WERI-Rb-1 (cell line): Measurements from ENCODE around the gene TRIM65.

Experiments
- DNase-seq: peaks from one replicate; pipeline ENCODE4 v3.0.0-alpha.2; 2020
- H3K27ac ChIP-seq: fragments of 250-450 bp; sonication (Bioruptor Pico); 2 replicates; pipeline ENCODE4 v1.5.1; 2020; ENCODE audit warnings: mild to moderate bottlenecking, moderate library complexity
- H3K27me3 ChIP-seq: fragments of 250-450 bp; sonication (Bioruptor Pico); 2 replicates; pipeline ENCODE4 v1.5.1; 2021; ENCODE audit warnings: mild to moderate bottlenecking, low read depth, moderate library complexity; ENCODE audit not compliant: insufficient read depth, severe bottlenecking
- H3K36me3 ChIP-seq: fragments of 250-450 bp; sonication (Bioruptor Pico); 2 replicates; pipeline ENCODE4 v1.5.1; 2020; ENCODE audit warnings: mild to moderate bottlenecking, moderate library complexity
- H3K4me3 ChIP-seq: 2 replicates; pipeline ENCODE4 v1.5.1; 2011; ENCODE audit warnings: low read depth, mild to moderate bottlenecking, control low read depth, low read length
- H3K9me3 ChIP-seq: fragments of 250-450 bp; sonication (Bioruptor Pico); 2 replicates; pipeline ENCODE4 v1.5.1; 2021; ENCODE audit warnings: mild to moderate bottlenecking, moderate library complexity; ENCODE audit not compliant: severe bottlenecking
- TF ChIP-seq, protein P1 (sequence below): IDR thresholded peaks from 2 replicates; pipeline ENCODE4 v1.5.1; 2011; ENCODE audit warnings: low read depth, mild to moderate bottlenecking, control low read depth, inconsistent platforms, low read length

TRIM65 gene

DNA sequence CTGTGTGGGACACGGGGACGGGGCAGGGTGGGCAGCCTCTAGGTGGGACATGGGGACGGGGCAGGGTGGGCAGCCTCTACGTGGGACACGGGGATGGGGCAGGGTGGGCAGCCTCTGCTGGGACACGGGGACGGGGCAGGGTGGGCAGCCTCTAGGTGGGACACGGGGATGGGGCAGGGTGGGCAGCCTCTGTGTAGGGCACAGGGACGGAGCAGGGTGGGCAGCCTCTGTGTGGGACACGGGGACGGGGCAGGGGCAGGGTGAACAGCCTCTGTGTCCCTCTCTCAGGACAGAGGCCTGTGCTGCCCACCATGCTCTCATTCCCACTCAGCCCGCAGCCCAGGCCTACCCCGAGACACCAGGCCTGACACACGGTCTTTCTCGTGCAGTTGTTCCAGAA, 24.8 kb upstream of the TRIM65 start:
- H3K36me3 ChIP-seq = peaks cover 39% of the 10 kb centered on the region
- no peaks in the 10 kb centered on the region for H3K27me3 ChIP-seq
- DNase-seq = no peak
- TF ChIP-seq, protein P1, sequence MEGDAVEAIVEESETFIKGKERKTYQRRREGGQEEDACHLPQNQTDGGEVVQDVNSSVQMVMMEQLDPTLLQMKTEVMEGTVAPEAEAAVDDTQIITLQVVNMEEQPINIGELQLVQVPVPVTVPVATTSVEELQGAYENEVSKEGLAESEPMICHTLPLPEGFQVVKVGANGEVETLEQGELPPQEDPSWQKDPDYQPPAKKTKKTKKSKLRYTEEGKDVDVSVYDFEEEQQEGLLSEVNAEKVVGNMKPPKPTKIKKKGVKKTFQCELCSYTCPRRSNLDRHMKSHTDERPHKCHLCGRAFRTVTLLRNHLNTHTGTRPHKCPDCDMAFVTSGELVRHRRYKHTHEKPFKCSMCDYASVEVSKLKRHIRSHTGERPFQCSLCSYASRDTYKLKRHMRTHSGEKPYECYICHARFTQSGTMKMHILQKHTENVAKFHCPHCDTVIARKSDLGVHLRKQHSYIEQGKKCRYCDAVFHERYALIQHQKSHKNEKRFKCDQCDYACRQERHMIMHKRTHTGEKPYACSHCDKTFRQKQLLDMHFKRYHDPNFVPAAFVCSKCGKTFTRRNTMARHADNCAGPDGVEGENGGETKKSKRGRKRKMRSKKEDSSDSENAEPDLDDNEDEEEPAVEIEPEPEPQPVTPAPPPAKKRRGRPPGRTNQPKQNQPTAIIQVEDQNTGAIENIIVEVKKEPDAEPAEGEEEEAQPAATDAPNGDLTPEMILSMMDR = no peak
- no peaks in the 10 kb centered on the region for H3K9me3 ChIP-seq
- H3K4me3 ChIP-seq = no peak overlapping the region
- H3K27ac ChIP-seq = no peak overlapping the region

DNA sequence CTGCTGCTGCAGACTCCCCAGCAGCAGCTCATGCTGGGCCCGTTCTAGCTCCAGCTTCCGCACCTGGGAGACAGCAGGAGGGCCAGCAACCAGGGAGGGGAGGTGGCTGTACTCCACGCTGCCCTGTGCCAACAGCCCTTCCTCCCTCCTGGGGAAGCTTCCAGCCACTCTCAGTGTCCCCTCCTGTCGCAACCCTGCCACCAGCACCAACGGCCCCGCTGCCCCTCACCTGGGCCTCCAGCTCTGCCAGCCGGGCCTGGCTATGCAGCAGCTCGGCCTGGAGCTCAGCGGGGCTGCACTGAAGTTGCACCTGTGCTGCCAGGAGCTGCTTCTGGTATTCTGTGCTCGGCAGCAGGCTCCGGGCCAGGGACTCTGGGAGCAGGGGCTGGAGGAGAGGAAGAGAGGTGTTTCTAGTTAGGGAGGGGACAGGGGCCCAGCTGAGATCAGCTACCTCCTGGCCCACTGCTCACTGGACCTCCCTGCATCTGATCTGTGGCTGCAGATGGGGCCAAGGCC, 23.4 kb upstream of the TRIM65 start:
- Histone ChIP-seq H3K27ac (no peak overlapping the region), H3K4me3 (no peak overlapping the region), H3K9me3 (no peaks in the 10 kb centered on the region), H3K36me3 (peaks cover 28% of the 10 kb centered on the region), H3K27me3 (no peaks in the 10 kb centered on the region)
- TF ChIP-seq, protein P1 = no peak
- no peak for DNase-seq

GRCh38 chr17:75919611-75920010, 22.9 kb upstream of the TRIM65 start:
- Histone ChIP-seq H3K9me3 (no peaks in the 10 kb centered on the region), H3K27me3 (no peaks in the 10 kb centered on the region), H3K4me3 (no peak overlapping the region), H3K36me3 (peaks cover 33% of the 10 kb centered on the region), H3K27ac (no peak overlapping the region)
- DNase-seq = no peak
- TF ChIP-seq, protein P1 = no peak

- Histone ChIP-seq H3K36me3 (peaks cover 36% of the 10 kb centered on the region), H3K27me3 (no peaks in the 10 kb centered on the region), H3K9me3 (no peaks in the 10 kb centered on the region), H3K27ac (no peak overlapping the region), H3K4me3 (no peak overlapping the region)
- TF ChIP-seq, protein P1 = no peak
- no peak for DNase-seq
These were observed 21.2 kb upstream of the TRIM65 start for GRCh38 chr17:75917917-75918445.

- Histone ChIP-seq H3K27ac (no peak overlapping the region), H3K27me3 (no peaks in the 10 kb centered on the region), H3K4me3 (no peak overlapping the region), H3K36me3 (peaks cover 33% of the 10 kb centered on the region), H3K9me3 (no peaks in the 10 kb centered on the region)
- TF ChIP-seq, protein P1 = no peak
- DNase-seq = no peak
These were observed 20.6 kb upstream of the TRIM65 start for GRCh38 chr17:75917141-75917916.
